NB4 (cell line): ENCODE measurements around the gene MACROD2.

ENCODE experiments used
- CTCF ChIP-seq: IDR thresholded peaks from one replicate; pipeline ENCODE4 v1.5.1; 2012; ENCODE audit warnings: low read depth, low read length
- MAX ChIP-seq: IDR thresholded peaks from 2 replicates; pipeline ENCODE4 v1.6.1; 2011; ENCODE audit warnings: low read depth, low read length
- MYC ChIP-seq: IDR thresholded peaks from 2 replicates; pipeline ENCODE4 v1.6.1; 2011; ENCODE audit warnings: low read depth, low read length
- POLR2A ChIP-seq: IDR thresholded peaks from 2 replicates; pipeline ENCODE4 v1.6.1; 2011; ENCODE audit warnings: mild to moderate bottlenecking; ENCODE audit not compliant: insufficient read length; ENCODE audit errors: extremely low read depth

GRCh38 chr20:14764511-14765369 is 769.4 kb downstream of the MACROD2 start:
- TF ChIP-seq CTCF: no peak
- no peak for TF ChIP-seq POLR2A
- no peak for TF ChIP-seq MAX
- TF ChIP-seq MYC: no peak
